SK-N-SH (cell line): ENCODE measurements around the gene SYNE1. TPM values are rescaled to one million over a fixed set of nuclear protein-coding genes. Genes with fewer than 3 reads are reported as not detected.

Experiments
- CTCF ChIA-PET: fragments of 300-600, 350-600 bp; formaldehyde crosslinking; extraction: SDS; loops from one replicate; lab custom pipeline; 2021; lab: Yijun Ruan, JAX
- POLR2A ChIA-PET: fragments of 350-600 bp; sonication (Branson Sonifier 250); formaldehyde crosslinking; extraction: SDS; loops from one replicate; lab custom pipeline; 2020; ENCODE audit warnings: antibody characterized with exemption, inconsistent platforms; lab: Yijun Ruan, JAX
- DNase-seq: peaks from one replicate; pipeline ENCODE4 v3.0.0; 2012
- H2AFZ ChIP-seq: fragments of 200-600 bp; sonication (generic); 2 replicates; pipeline ENCODE4 v1.8.1; 2016; ENCODE audit warnings: antibody characterized with exemption, mild to moderate bottlenecking, low read depth
- H3F3A ChIP-seq: fragments of 200-600 bp; sonication (generic); replicated peaks from 2 replicates; pipeline ENCODE3; 2016; ENCODE audit warnings: antibody characterized with exemption, mild to moderate bottlenecking; ENCODE audit not compliant: insufficient read depth
- H3K27ac ChIP-seq, 2 experiments: fragments of 200-500 bp in 1 of 2; fragments of 200-600 bp in 1 of 2; sonication (Bioruptor generic) in 1 of 2; sonication (generic), shearing (Covaris generic) in 1 of 2; 2 replicates each; pipeline versions ENCODE4 v1.5.1 to v1.6.1; 2014 to 2016; ENCODE audit warnings: low read depth in 2 of 2, inconsistent platforms in 1 of 2, low read length in 1 of 2, mild to moderate bottlenecking in 1 of 2, mixed read lengths in 1 of 2
- H3K27me3 ChIP-seq: fragments of 200-600 bp; sonication (generic), shearing (Covaris generic); 2 replicates; pipeline ENCODE4 v1.6.1; 2016; ENCODE audit warnings: mixed run types; ENCODE audit not compliant: insufficient read depth
- H3K36me3 ChIP-seq, 2 experiments: fragments of 200-500 bp in 1 of 2; fragments of 200-600 bp in 1 of 2; sonication (Bioruptor generic) in 1 of 2; sonication (generic) in 1 of 2; replicated peaks in 1 of 2; 2 replicates each; pipeline versions ENCODE3 to v1.5.1; 2014 to 2016; ENCODE audit warnings: low read length in 1 of 2, mild to moderate bottlenecking in 1 of 2; ENCODE audit not compliant: insufficient read depth in 2 of 2, control insufficient read depth in 1 of 2
- H3K4me1 ChIP-seq, 2 experiments: fragments of 200-500 bp in 1 of 2; fragments of 200-600 bp in 1 of 2; sonication (Bioruptor generic) in 1 of 2; sonication (generic), shearing (Covaris generic) in 1 of 2; 2 replicates each; pipeline versions ENCODE4 v1.5.1 to v1.6.1; 2014 to 2016; ENCODE audit warnings: low read depth in 1 of 2, low read length in 1 of 2, mixed run types in 1 of 2; ENCODE audit not compliant: insufficient read depth in 2 of 2, control insufficient read depth in 1 of 2
- H3K4me2 ChIP-seq: fragments of 200-600 bp; sonication (generic), shearing (Covaris generic); 2 replicates; pipeline ENCODE4 v1.6.1; 2017; ENCODE audit warnings: mixed run types
- H3K4me3 ChIP-seq, 2 experiments: fragments of 200-500 bp in 1 of 2; fragments of 200-600 bp in 1 of 2; sonication (Bioruptor generic) in 1 of 2; sonication (generic), shearing (Covaris generic) in 1 of 2; 2 replicates each; pipeline versions ENCODE4 v1.5.1 to v1.8.1; 2014 to 2016; ENCODE audit warnings: low read depth in 2 of 2, inconsistent platforms in 1 of 2, low read length in 1 of 2, mild to moderate bottlenecking in 1 of 2, mixed read lengths in 1 of 2, moderate library complexity in 1 of 2
- H3K79me2 ChIP-seq: fragments of 200-600 bp; sonication (generic); 2 replicates; pipeline ENCODE4 v1.8.1; 2017; ENCODE audit warnings: mild to moderate bottlenecking; ENCODE audit not compliant: insufficient read depth
- H3K9ac ChIP-seq: fragments of 200-600 bp; sonication (generic); 2 replicates; pipeline ENCODE4 v1.6.1; 2017; ENCODE audit warnings: mixed run types
- H3K9me2 ChIP-seq: fragments of 200-600 bp; sonication (generic); 2 replicates; pipeline ENCODE4 v1.6.1; 2017; ENCODE audit warnings: mixed run types
- H3K9me3 ChIP-seq: fragments of 200-600 bp; sonication (generic); 2 replicates; pipeline ENCODE4 v1.6.1; 2017; ENCODE audit warnings: mixed run types, mild to moderate bottlenecking, moderate library complexity
- H4K20me1 ChIP-seq: fragments of 200-600 bp; sonication (generic); 2 replicates; pipeline ENCODE4 v1.6.1; 2017; ENCODE audit warnings: mild to moderate bottlenecking, mixed run types; ENCODE audit not compliant: insufficient read depth
- EZH2phosphoT487 ChIP-seq: fragments of 200-600 bp; sonication (generic); IDR thresholded peaks from 2 replicates; pipeline ENCODE4 v1.6.1; 2017; ENCODE audit warnings: low read depth, mixed run types, mild to moderate bottlenecking, antibody characterized with exemption, moderate library complexity, borderline replicate concordance
- FOXJ3 ChIP-seq: sonication (generic); formaldehyde crosslinking; IDR thresholded peaks from 2 replicates; pipeline ENCODE4 v1.5.1; 2020; ENCODE audit warnings: mild to moderate bottlenecking, missing genetic modification reagents
- MEF2A ChIP-seq: IDR thresholded peaks from 2 replicates; pipeline ENCODE4 v1.4.0; 2012; ENCODE audit warnings: low read depth, borderline replicate concordance
- NFIC ChIP-seq: IDR thresholded peaks from 2 replicates; pipeline ENCODE4 v1.4.0; 2012; ENCODE audit warnings: borderline replicate concordance
- RAD21 ChIP-seq: IDR thresholded peaks from 2 replicates; pipeline ENCODE4 v1.6.1; 2012; ENCODE audit warnings: mild to moderate bottlenecking, low read length
- WGBS: methylation state at CpG from one replicate; pipeline ENCODE4 v1.1.6; 2017; ENCODE audit warnings: low lambda C conversion rate; 5-methylcytosine and 5-hydroxymethylcytosine counted together
- polyA plus RNA-seq, 3 experiments: library from polyadenylated mRNA; depleted of rRNA; stranded (reverse); fragments of >200 nt; gene quantifications; 2 replicates each; pipeline ENCODE4 v1.2.3, GENCODE V29; 2012
- TF ChIP-seq, protein P1 (sequence below): IDR thresholded peaks from 2 replicates; pipeline ENCODE4; 2012
- TF ChIP-seq, protein P2 (sequence below): IDR thresholded peaks from 2 replicates; pipeline ENCODE4 v1.4.0; 2012; ENCODE audit warnings: low read depth, borderline replicate concordance
- TF ChIP-seq, protein P3 (sequence below): fragments of 150-350 bp; IDR thresholded peaks from 2 replicates; pipeline ENCODE4 v1.6.1; 2016; ENCODE audit warnings: mild to moderate bottlenecking, low read depth, low read length

Gene SYNE1
- polyA plus RNA-seq, 1 of the 3 experiments (the other 2 are of a cell fraction): 31.1 TPM

DNA sequence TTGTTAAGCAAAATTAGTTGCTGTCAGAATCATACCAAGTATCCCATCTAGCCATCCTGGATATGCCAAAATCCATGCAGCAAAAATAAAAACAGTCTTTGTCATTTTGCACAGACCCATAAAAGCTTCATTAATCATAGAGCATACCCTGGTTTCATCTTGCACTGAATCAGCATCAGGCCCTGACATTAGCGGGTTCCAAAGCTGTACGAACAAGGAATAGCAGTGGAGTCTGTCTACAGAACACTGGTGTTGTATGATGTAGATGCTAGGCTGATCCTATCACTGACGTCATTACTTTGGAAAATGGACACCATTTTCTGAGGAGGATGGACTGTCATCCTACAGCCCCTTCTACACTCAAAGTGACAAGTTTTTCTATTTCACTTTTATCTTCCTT lies 514.1 kb downstream of the SYNE1 start (continued):
- TF ChIP-seq, protein P1, sequence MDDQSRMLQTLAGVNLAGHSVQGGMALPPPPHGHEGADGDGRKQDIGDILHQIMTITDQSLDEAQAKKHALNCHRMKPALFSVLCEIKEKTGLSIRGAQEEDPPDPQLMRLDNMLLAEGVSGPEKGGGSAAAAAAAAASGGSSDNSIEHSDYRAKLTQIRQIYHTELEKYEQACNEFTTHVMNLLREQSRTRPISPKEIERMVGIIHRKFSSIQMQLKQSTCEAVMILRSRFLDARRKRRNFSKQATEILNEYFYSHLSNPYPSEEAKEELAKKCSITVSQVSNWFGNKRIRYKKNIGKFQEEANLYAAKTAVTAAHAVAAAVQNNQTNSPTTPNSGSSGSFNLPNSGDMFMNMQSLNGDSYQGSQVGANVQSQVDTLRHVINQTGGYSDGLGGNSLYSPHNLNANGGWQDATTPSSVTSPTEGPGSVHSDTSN: no peak
- TF ChIP-seq EZH2phosphoT487 (no peak), NFIC (no peak)

DNA sequence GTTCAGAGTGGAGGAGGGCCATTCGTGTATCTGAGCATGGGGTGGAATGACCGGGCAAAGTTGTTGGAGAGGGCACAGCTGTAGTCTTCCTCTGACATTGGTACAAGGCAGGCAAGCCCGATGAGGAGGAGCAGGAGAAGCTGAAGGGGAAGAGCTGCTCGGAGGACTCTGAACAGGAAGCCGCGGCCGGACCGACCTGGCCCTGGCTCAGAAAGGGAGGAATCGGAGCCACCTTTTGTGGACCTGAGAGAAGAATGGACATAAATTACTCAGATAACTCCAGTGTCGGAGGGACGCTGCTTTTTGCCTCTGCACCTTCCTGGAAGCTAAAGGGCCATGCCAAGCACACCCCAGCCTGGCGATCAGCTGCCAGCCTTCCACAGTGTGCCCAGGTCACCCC lies 514.7 kb downstream of the SYNE1 start:
- Histone ChIP-seq H4K20me1 (no peaks in the 10 kb centered on the region), H2AFZ (no peak overlapping the region), H3K27me3 (no peaks in the 10 kb centered on the region), H3K4me1 (peaks cover 0 to 3% of the 10 kb centered on the region in 2 experiments; a peak in 1 of 4 replicates), H3K9ac (no peak overlapping the region), H3K27ac (no peak overlapping the region), H3K4me2 (no peak overlapping the region), H3K36me3 (peaks cover 39 to 42% of the 10 kb centered on the region in 2 experiments), H3K9me2 (no peaks in the 10 kb centered on the region), H3K4me3 (no peak overlapping the region), H3F3A (peaks cover 10% of the 10 kb centered on the region), H3K9me3 (no peaks in the 10 kb centered on the region), H3K79me2 (no peaks in the 10 kb centered on the region)
- CTCF ChIA-PET: interaction anchor here (6.4 kb wide), 1 partner anchor 357 kb away, joined by 69 read pairs; no protein-coding TSS in a partner anchor
- POLR2A ChIA-PET: no interaction called here
- TF ChIP-seq, protein P2, sequence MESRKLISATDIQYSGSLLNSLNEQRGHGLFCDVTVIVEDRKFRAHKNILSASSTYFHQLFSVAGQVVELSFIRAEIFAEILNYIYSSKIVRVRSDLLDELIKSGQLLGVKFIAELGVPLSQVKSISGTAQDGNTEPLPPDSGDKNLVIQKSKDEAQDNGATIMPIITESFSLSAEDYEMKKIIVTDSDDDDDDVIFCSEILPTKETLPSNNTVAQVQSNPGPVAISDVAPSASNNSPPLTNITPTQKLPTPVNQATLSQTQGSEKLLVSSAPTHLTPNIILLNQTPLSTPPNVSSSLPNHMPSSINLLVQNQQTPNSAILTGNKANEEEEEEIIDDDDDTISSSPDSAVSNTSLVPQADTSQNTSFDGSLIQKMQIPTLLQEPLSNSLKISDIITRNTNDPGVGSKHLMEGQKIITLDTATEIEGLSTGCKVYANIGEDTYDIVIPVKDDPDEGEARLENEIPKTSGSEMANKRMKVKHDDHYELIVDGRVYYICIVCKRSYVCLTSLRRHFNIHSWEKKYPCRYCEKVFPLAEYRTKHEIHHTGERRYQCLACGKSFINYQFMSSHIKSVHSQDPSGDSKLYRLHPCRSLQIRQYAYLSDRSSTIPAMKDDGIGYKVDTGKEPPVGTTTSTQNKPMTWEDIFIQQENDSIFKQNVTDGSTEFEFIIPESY: no peak
- TF ChIP-seq MEF2A: no peak
- no peak for DNase-seq
- 93% methylated on average over 11 of the region's 12 CpGs for WGBS

DNA sequence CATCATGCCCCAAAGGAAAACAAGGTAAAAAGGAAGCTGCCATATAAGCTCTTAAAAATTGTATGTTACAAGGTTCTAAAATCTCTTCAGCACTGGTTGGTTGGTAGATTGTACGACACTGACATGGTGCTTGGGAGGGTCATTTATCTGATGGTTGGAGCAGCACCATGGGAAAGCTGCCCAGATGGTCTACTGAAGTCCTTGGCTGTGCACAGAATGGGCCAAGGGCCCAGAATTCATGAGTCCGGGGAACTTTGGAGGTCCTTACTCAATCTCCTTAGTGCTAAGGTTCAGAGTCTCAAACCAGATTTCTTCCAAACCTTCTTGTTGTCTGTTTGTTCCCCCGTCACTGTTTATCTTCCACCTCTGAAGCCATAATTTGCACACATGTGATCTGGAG lies 515.3 kb downstream of the SYNE1 start:
- TF ChIP-seq, protein P1: no peak
- TF ChIP-seq RAD21 (no peak), FOXJ3 (CRISPR knock-in tag) (no peak)
- TF ChIP-seq, protein P3, sequence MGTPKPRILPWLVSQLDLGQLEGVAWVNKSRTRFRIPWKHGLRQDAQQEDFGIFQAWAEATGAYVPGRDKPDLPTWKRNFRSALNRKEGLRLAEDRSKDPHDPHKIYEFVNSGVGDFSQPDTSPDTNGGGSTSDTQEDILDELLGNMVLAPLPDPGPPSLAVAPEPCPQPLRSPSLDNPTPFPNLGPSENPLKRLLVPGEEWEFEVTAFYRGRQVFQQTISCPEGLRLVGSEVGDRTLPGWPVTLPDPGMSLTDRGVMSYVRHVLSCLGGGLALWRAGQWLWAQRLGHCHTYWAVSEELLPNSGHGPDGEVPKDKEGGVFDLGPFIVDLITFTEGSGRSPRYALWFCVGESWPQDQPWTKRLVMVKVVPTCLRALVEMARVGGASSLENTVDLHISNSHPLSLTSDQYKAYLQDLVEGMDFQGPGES: no peak
- TF ChIP-seq, all 33 proteins: peak for 0
- Histone ChIP-seq H3K9ac (no peak overlapping the region), H3K27ac (no peak overlapping the region), H3K4me3 (no peak overlapping the region), H3K9me3 (no peaks in the 10 kb centered on the region), H3K9me2 (no peaks in the 10 kb centered on the region), H3K4me2 (no peak overlapping the region), H3K36me3 (peaks cover 39 to 42% of the 10 kb centered on the region in 2 experiments), H3K4me1 (peaks cover 0 to 5% of the 10 kb centered on the region in 2 experiments; a peak in 1 of 4 replicates), H3K27me3 (no peaks in the 10 kb centered on the region), H2AFZ (no peak overlapping the region), H3K79me2 (no peaks in the 10 kb centered on the region), H4K20me1 (no peaks in the 10 kb centered on the region), H3F3A (peaks cover 11% of the 10 kb centered on the region)
- DNase-seq: no peak
- ChIA-PET CTCF (interaction anchor here (0.8 to 6.4 kb wide), 3 partner anchors 29 to 356 kb away, joined by 3 to 69 read pairs (median 3); no protein-coding TSS in a partner anchor), POLR2A (interaction anchor here (1.1 kb wide), 1 partner anchor 24 kb away, joined by 3 read pairs; no protein-coding TSS in a partner anchor)
- 73% methylated on average over 3 of the region's 3 CpGs for WGBS
